ENCODE measurements around the gene PHYKPL. TPM values are rescaled to one million over a fixed set of nuclear protein-coding genes. Genes with fewer than 3 reads are reported as not detected.

Gene PHYKPL
- total RNA-seq, 4 donors from 2014 or later, result 29.3 to 45.7 (median 31.8) TPM

- no peak for TF ChIP-seq POLR2A (IDR thresholded peaks at IDR 0.05)
- TF ChIP-seq, protein P1, sequence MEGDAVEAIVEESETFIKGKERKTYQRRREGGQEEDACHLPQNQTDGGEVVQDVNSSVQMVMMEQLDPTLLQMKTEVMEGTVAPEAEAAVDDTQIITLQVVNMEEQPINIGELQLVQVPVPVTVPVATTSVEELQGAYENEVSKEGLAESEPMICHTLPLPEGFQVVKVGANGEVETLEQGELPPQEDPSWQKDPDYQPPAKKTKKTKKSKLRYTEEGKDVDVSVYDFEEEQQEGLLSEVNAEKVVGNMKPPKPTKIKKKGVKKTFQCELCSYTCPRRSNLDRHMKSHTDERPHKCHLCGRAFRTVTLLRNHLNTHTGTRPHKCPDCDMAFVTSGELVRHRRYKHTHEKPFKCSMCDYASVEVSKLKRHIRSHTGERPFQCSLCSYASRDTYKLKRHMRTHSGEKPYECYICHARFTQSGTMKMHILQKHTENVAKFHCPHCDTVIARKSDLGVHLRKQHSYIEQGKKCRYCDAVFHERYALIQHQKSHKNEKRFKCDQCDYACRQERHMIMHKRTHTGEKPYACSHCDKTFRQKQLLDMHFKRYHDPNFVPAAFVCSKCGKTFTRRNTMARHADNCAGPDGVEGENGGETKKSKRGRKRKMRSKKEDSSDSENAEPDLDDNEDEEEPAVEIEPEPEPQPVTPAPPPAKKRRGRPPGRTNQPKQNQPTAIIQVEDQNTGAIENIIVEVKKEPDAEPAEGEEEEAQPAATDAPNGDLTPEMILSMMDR (IDR thresholded peaks at IDR 0.05), result no peak
- intact Hi-C loops (cut with DNase I; ENCODE audit: low total_unique reads), result no loop called here
Observed at GRCh38 chr5:178176791-178177190, 55.8 kb downstream of the PHYKPL start.

DNA sequence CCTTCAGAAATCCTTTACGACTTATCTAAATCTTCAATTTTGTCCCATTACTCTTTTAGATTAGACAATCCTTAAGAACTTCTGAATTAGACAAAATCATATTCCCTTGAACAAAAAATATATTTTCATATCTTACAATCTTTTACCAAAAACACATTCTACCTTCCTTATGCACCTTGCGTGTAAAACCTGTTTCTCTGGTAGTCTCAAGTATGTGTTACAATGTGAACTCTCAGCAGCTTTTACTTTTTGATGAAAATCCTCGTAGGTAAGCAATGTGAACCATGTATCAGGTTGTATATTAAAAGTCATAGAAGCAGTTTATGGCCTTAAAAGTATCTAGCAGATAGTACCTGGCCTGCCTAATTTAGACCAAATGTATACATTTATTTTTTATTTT is 58.1 kb downstream of the PHYKPL start:
- WGBS, 2 donors, result 89 to 90% methylated on average over 3 of the region's 3 CpGs
- intact Hi-C loops (cut with DNase I; ENCODE audit: low total_unique reads), result no loop called here

More at GRCh38 chr5:178176791-178177190, 55.8 kb downstream of the PHYKPL start:
- DNase-seq (ENCODE audit: low spot score in 2 of 2), result no peak
- no peak overlapping the region for H3K4me3 ChIP-seq (ENCODE audit: low read depth, poor library complexity, severe bottlenecking)
- 73 to 79% methylated on average over 6 of the region's 6 CpGs for WGBS, 2 donors

DNA sequence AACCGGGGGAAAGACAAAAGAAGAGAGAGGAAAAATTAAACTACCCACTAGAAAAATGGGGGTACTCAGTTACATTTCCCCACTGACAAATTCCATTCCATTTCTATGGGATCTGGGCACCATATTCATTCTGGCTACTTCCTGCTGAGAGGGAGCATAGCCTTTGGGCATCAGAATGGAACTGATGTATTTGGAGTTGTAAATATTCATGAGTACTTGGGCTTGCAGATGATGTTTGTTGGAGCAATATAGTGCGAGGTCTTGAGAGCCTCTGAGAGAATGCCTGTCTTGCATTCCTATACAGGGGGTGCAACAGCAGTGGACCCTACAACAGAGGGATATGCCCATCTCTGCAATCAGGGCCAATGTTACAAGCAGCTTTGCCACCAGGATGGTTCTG is 62.1 kb downstream of the PHYKPL start:
- WGBS, 2 donors, result 78 to 85% methylated on average over 2 of the region's 2 CpGs
- DNase-seq (ENCODE audit: low spot score in 2 of 2), result no peak
- no peak for TF ChIP-seq POLR2A (IDR thresholded peaks at IDR 0.05)
- TF ChIP-seq, protein P1 (IDR thresholded peaks at IDR 0.05), result no peak
- intact Hi-C loops (cut with DNase I; ENCODE audit: low total_unique reads), result no loop called here
- no peak overlapping the region for H3K4me3 ChIP-seq (ENCODE audit: low read depth, poor library complexity, severe bottlenecking)

More for the DNA sequence above, 58.1 kb downstream of the PHYKPL start:
- no peak overlapping the region for H3K4me3 ChIP-seq (ENCODE audit: low read depth, poor library complexity, severe bottlenecking)
- TF ChIP-seq, protein P1 (IDR thresholded peaks at IDR 0.05), result no peak
- TF ChIP-seq POLR2A (IDR thresholded peaks at IDR 0.05), result no peak
- DNase-seq (ENCODE audit: low spot score in 2 of 2), result no peak

DNA sequence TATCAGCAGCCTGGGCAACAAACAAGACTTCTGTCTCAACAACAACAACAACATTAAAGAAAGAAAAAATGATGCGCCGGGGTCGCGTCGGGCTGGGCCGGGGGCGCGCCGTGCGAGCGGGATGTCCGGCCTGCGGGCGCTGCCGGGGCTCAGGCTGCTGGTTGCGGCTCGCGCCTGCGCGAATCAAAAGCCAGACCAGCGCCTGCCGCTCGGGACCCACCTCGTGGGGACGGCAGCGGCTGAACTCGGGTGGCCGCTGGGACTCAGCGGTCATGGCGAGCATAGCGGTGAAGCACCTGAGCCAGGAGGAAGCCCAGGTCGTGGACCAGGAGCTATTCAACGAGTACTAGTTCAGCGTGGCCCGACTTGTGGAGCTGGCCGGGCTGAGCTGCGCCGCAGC is 67.0 kb downstream of the PHYKPL start:
- intact Hi-C loops (cut with DNase I; ENCODE audit: low total_unique reads), result no loop called here
- TF ChIP-seq POLR2A (IDR thresholded peaks at IDR 0.05), result no peak
- TF ChIP-seq, protein P1 (IDR thresholded peaks at IDR 0.05), result no peak
- DNase-seq (ENCODE audit: low spot score in 2 of 2), result no peak
- 54 to 66% methylated on average over 26 to 38 of the region's 38 CpGs for WGBS, 2 donors
- H3K4me3 ChIP-seq (ENCODE audit: low read depth, poor library complexity, severe bottlenecking), result no peak overlapping the region

DNA sequence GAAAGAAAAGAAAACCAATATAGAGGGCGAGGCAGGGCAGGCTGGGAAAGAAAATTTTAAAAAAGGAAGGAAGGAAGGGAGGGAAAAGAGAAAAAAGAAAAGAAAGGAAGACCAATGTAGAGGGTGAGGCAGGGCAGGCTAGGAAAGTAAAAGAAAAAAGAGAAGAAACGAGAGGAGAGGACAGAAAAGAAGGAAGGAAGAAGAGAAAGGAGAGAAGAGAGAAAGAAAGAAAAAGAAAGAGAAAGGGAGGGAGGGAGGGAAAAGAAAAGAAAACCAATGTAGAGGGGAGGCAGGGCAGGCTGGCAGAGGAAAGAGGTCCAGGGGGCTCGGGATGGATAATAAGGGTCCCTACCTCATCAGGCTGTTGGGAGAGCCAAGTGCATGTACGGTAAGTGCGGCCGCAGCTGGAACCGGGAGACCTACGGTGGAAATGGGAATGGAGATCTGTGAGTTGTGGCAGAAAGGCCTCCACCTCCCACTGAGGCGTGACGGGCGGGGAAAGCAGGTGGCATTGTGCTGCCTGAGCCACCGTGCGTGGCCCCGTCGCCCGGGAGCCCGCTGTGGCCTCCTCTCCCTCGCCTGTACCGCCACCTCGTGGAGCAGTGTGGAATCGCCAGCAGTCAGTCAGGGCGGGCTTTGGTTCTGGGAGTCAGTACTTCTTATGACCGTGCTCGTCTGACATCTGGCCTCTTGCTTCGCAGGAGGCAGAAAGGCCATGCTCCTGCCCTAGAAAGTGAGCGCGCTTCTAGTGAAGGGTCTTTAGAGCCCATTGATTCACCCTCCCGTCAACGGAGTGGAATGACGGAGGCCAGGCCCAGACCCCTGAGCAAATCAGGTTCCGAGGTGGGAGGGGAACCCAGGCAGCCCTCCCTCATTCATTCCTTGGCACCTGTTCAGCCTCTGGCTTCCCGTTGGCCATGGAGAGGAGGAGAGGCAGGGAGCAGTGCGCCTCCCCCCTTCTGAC is 68.5 kb downstream of the PHYKPL start:
- H3K4me3 ChIP-seq (ENCODE audit: low read depth, poor library complexity, severe bottlenecking), result no peak overlapping the region
- WGBS, 2 donors, result 10 to 24% methylated on average over 14 to 33 of the region's 33 CpGs
- peak; percentile 77 to 97 for DNase-seq (ENCODE audit: low spot score in 2 of 2)
- intact Hi-C loops (cut with DNase I; ENCODE audit: low total_unique reads), result loop anchor here (5.0 kb wide), 1 partner anchor 87 kb away; no protein-coding TSS in a partner anchor
- TF ChIP-seq, protein P1 (IDR thresholded peaks at IDR 0.05), result peak in 1 of 3 donors; percentile 81
- no peak for TF ChIP-seq POLR2A (IDR thresholded peaks at IDR 0.05)
